ENCODE results near the gene GALNT10.
A peak's percentile ranks its signal among the peaks of the same experiment; 100 is the strongest.

GALNT10 gene

DNA sequence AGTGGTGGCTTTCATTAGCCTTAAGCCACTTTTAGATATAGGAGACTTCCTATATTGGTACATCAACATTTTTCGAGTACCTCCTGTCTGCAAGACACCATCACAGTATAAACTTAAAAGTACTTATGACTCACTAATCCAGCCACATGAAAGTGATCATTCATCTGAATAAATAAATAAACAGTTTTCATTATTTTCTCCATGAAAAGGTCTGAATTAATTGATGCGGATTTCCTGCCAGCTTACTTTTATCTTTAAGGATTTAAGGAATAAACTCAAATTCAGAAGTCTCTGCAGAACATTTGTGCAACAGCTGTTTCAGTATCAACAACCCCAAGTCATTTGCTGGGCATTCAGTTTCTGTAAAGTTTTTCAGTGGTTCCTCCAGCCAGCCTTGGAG lies 259.3 kb downstream of the GALNT10 start:
- DNase-seq: no peak

DNA sequence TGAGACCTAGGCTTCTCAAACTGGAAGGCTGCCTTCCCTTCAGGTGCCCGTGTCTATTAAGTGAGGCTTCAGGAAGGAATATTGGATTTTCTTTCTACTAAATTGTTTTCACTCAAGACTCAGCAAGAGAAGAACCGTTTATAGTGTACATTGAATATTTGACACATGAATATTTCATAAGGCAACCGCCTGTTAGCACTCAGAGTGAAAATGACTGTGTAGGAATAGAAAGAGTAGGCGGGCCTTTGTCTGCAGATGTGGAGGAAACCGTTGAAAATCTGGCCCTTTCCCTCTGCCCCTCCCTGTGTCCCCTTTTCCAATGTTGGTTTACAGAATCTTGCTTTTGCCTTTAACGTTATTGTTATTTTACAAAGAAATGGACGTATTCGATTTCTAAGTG lies 261.4 kb downstream of the GALNT10 start:
- no peak for DNase-seq

DNA sequence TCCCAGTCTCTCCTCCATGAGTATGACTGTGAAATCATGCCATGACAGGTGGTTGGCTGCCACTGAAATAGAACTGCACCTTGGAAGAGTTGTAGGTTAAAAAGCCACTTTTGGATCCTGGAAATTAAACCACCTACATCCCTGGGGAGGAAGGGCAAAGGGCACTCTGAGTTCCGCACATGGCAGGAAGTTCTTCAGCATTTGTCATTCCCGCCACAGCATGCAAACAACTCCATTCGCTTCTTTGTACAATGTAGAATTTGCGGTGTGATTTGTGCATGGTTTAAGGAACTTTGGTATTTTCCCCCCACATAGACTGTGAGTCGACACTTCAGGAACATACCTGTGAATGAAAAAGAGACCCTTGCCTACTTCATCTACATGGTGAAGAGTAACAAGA lies 265.1 kb downstream of the GALNT10 start:
- no peak for DNase-seq

DNA sequence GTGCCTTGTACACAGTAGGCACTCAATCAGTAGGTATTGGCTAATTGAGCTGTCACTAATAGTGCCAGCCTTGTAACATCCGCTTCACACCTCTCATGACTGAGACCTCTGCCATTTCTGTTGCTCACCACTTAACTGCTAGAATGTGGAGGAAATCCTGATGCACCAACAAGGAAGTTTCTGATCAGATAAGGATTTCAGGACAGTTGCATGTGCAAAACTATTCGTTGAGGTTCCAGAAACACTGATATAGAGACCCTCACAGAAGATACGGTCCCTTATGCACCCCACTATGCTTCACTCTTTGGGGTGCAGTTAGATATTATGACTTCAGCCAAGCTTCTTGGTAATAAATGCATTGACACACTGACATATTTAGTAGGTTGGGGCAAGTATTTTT lies 266.0 kb downstream of the GALNT10 start:
- no peak for DNase-seq

DNA sequence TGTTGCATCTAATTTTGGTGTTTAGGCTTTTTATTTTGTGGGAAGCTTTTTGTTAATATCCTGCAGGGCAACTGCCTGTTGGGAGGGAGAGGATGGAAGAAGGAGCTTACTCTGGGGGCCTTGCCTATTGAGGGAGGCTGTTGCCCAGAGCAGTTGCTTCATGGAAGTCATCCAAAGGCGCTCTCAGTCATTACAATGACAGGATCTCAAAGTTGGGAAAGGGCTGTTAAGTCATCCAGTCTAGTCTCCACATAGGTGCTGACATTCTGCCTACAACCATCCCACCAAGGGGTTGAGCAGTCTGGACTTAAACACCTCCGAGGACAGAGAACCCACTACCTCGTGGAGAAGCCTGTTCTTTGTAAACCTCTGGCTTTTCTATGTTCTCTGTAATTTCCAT lies 268.5 kb downstream of the GALNT10 start:
- DNase-seq: no peak

DNA sequence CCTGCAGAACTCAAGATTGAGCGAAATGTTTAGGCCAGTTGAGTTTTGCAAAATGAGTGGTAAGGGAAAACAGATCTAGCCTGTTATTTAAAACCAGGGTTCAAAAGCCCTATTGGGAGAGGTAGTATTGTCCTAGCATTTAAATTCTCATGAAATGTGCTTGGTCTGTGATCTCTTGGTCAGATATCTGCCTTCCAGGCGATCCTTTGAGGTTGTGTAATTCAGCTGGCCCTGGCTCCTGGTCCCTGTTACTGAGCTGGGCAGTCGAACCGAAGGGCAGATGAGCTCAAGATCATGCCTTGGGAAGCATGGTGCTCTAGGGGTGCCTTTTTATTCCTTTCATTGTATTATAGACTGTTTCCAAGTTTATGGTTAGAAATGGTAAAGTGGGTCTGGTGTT lies 269.6 kb downstream of the GALNT10 start:
- DNase-seq: no peak

DNA sequence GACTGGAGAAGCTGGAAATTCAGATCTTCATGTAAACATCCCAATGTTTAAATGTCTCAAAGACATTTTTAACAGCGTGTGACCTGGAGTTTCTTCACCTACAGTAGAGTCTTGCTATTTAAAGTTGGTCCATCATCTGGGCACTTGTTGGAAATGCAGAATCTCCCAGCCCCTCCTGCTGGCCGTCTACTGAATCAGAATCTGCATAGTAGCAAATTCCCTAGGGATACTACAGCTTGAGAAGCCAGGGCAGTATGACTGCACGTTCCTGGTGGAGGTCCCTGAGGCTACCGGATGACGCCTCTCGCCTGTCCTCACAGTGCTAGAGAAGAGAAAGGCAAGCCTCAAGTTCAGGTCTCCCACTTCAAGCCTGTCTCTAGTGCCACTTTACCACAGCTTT lies 271.0 kb downstream of the GALNT10 start:
- no peak for DNase-seq

DNA sequence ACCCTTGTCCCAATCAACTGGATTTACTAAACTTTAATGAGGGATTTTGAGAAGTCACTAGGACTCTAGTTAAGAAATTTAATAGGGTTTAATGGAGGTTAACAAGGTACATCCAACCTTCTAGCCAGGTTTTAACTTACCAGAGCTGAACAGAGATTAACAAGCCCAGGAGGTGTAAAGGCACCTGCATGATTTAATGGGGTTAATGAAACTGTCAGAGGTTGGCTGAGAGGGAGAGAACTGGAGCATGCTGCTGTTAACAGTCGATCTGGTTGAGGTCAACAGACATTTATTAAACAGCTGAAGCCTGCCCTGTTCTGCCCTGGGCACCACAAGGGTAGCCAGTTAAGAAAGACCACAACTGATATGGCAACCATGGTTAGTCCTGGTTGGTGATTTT lies 273.9 kb downstream of the GALNT10 start:
- no peak for DNase-seq

DNA sequence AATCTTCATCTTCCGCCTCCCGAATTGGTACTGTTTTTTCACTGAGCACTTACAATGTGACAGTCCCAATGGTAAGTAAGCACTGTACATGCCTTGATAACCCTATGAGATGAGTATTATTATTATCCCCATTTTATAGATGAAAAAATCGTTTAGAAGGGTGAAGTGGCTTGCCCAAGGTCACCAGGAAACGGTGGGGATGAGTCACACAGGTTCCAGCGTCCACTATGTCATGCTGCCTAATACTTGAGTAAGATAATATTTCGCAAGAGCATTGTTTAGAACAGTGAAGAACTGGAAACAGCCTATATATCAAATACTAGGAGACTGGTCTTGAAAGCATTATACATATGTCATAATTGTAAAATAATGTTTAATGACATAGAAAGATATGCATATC lies 274.6 kb downstream of the GALNT10 start:
- no peak for DNase-seq

DNA sequence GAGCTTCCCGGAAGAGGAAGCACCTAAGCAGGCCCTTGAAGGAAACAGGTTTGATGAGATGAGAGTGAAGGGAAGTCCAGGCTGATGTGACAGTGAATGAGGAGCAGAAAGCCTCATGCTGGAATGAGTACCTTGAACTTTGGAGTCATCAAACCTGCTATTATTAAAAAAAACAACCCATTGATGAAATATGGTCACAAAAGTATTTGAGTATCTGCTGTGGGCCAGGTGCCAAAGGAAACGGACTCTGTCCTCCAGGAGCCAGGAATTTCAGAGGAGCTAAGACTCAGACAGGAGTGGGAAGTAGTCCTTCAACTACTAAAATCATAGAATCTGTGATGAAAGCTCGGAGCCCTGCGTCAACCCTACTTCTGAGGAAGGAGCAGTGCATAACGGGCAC lies 275.6 kb downstream of the GALNT10 start:
- DNase-seq: no peak

DNA sequence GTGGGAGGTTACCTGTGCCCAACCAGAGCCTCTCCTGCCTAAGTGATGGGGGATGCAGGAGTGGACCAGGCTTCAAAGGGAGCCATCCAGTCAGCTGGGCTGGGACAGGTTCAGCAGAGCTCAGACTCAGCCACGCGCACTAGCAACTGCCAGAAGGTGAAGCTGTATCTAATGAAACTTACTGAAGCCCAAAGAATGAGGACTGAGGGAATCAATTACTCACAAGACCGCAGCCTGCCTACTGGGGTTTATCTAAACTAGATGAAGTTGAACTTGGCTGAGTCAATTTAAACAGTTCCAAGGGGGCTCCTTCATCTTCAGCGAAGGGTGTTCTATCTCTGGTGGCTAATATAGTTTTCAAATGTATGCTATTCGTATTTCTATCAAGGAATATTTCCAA lies 276.1 kb downstream of the GALNT10 start:
- no peak for DNase-seq

DNA sequence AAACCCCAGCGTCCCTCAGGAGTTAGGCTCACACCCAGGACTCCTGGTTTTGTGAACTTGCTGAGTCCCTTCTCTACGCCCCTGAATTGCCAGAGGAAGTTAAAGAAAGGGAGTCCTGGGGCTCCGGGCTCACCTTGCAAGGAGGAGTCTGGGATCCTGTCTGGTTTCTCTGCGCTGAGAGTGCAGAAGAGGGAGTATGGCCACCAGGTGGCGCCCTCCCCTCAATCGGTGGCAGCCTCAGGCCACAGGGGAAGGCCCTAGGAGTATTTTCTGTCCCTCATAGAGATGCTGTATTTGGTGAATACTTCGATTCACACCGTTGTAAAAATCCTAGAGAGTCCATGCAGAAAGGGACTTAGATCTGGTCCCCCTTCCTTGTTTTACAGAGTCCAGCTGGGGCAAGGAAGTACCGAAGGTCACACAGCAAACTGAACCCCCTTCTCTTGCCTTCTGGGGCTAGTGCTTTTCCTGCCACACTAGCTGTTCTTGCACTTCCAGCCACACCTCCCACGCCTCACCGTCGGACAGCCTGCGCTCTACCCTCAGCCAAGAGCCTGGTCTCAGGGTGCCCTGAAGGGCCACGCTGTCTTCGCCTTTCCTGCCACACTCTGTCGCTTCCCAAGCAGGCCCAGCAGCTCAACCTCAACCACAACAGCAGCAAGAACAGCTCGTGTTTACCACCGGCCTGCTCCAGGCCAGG lies 277.3 kb downstream of the GALNT10 start:
- DNase-seq: peak; percentile 53 to 82

DNA sequence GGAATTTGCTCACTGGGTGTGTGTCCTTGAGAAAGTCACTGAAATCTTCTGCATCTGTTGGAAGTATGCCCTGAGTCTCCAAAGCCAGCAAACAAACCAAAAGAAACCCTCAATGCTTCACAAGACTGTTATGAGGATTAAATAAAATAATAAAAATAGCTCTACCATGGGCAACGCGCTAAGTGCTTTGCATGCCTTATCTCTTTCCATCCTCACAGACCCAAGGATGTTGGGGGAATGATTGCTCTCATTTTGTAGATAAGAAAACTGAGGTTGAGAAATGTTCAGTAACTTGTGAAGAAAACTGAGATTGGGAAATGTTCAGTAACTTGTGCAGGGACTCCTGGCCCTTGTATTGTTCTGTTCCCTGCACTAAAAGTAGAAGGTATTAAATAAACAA lies 279.6 kb downstream of the GALNT10 start:
- no peak for DNase-seq

Data from stimulated activated CD4-positive, alpha-beta T cell treated with anti-CD3 and anti-CD28 coated beads, Interleukin-4, amount 100 ng/mL, for 4 hours (primary cell).